Stimulated activated CD8-positive, alpha-beta memory T cell treated with anti-CD3 and anti-CD28 coated beads, Interleukin-12 subunit alpha, Interleukin-12 subunit beta, amount 100 ng/mL, for 1 hour (primary cell): Measurements from ENCODE around the gene RHOJ.

ENCODE experiments used
- DNase-seq: peaks from one replicate; pipeline ENCODE4 v3.0.0-alpha.2; 2020; ENCODE audit warnings: low read depth

Gene RHOJ

DNA sequence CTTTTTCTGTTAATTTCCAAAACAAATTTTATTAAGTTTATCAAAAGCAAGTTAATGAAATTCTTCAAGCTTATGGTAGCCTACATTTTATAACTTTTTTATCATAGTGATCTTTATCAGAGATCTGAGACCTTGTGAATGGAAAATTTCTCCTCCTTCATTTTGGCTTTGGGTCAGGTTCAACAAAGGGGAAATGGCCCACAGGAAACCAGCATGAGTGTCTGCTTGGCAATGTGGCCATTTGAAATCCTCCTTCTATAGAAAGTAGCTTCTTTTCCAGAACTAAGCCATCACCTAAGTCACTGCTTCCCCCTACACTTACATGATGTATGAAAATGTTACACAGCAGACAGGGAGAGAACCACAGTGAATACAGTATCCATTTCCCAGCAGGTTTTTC, 1.6 kb downstream of the RHOJ start:
- no peak for DNase-seq

DNA sequence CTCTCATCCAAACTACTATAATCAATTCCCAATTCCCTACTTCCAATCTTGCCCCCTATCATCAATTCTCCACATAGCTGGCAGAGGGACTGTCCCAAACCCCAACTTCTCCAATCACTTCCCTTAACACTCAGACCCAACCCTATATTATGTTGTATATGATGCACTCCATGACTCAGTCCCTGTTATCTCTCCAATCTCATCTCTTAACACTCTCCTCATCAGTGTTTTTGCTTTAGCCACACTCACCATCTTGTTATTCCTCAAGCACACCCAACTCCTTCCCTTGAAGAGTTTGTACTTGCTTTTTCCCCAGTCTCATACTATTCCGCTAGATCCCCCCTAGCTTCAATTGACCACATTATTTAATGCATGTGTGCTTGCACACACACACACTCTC, 4.9 kb downstream of the RHOJ start:
- DNase-seq = no peak

DNA sequence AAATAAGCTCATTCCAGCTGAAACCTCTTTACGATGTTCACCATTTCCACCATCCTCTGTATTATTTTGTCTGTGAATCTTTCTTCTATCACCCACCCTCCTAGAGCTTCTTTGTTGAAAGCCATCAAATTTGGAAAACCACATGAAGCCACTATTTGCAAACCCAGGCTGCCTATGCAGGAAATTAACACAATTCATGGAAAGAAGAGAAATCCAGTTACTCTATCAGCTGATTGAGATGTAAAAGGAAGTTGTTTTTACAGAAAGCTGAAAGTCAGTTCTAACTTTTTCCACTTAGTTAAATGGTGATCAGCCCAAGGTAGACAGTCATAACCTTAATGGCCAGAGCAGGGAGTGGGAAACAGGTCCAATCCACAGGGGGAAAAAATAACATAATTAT, 6.6 kb downstream of the RHOJ start:
- no peak for DNase-seq

DNA sequence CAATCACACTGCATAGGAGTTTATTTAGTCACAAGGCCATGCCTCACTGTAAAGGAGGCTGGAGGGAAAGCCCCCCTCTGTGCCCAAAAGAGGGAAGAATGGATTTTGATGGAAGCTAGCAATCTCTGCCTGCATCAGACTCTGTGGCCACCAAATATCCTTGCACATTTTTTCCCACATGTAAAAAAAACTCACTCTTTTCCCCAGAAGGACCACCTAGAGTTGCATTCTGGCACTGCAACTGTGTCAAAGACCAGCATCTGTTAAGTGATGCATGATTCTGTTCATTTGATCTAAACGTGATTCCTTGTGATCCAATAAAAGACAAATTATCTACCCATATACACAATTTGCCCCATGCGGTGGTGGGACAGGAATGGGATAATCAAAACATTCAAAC, 8.0 kb downstream of the RHOJ start:
- no peak for DNase-seq

DNA sequence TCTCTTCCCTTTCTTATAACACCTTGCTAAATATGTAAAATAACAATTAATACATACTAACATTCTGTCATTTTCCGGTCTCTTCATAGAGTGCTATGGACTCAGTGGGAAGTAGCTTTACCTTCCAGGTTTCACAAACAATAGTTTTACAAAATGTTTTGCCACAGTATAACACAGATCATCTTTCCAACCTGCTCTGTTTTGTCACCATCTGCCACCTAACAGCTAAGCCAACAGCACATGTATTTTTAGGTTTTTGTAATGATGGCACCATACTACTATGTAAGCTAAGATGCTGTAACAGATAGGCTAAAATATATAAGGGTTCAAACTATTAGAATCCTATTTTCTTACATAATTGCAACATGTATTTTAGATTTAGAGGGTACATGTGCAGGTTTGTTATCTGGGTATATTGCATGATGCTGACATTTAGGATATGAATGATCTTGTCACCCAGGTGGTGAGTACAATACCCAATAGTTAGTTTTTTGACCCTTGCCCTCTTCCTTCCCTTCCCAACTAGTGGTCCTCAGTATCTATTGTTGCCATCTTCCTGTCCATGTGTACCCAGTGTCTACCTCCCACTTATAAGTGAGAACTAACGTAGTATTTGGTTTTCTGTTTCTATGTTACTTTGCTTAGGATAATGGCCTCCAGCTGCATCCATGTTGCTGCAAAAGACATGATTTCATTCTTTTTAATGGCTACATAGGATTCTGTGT, 8.7 kb downstream of the RHOJ start:
- DNase-seq = no peak

DNA sequence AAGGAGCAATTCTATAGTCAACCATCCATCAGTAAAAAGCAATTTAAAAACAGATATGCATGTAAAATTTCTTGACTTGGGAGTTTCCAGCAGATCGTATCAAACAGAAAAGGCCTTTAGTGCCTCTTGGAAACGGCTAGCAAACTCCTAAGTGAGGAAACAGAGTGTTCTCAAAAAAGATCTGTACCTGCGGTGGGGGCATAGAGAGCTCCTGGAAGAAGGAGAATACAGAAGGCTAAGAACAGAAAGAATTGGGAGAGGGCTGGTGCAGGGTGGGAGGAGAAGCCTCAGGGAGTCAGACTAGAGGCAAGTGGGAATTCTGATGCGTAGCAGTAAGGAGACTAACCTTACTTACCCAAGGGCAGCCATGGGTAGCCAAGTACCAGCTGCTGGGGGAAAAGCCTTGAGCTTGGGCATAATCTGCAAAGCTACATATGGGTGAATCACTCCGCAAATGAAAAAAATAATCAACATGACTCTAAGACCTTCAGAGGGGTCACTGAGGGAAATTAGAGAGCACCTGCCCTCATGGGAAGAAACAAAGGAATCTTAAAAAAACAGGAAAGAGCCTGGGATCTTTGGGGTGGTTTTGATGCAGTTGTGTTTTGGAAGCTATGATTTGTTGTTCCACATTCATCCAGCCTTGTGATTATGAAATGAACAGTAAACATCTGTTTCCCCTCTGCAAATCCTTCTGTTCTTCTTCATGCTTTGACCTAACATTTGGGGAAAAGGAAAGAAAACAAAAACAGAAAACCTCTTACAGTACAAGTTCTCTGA, 10.4 kb downstream of the RHOJ start:
- no peak for DNase-seq

DNA sequence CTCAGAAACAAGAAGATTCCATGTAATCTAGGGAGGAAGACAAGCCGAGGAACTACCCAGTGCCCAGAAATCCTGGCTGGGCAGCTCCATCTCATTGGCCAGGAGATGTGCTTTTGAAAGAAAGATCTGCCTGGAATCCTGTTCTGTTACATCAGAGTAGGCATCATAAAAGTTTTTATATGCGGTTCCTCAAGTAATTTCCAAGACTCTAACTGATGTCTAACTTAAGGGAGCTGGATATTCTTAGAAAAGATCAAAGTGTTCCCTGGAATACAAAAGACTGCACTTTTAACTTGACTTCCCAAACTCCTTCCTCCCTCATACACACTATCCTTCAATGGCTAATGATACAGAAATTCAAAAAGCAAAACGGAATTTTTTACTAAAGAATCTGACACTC, 16.3 kb downstream of the RHOJ start:
- no peak for DNase-seq

DNA sequence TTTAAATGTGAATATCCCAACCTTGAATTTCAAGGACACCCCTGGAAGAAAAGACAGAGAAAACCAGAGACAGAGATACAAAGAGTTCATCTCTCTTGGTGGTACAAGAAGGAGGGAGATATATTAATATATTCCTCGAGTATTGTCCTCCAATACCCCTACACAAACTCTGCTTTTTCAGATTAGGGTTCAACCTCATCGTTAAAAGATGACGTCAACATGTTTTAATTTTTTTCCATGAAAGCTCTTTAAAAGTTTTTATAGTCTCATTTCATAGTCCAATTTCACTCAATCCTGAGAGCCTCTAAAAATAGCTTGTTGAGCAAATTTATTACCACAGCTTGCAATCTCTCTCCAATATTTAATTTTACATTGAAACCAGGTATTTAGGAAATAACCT, 19.4 kb downstream of the RHOJ start:
- no peak for DNase-seq

DNA sequence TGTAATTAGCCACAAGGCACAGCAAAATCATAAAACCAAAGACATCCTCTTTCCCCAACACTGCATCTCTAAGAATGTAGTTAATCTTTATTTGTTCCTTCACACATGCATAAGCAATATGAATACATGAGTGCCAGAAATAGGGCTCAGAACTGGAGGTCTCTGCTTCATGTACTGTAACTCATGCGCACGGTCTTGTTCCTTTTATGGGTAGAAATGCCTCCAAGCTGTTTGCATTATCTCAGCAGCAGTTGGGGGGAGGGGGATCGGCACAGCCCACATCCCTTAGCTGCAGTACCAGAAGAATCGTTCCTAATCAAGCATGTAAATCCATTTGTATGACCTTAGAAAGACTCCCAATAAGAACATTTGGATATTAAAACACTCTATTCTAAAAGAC, 20.0 kb downstream of the RHOJ start:
- no peak for DNase-seq

DNA sequence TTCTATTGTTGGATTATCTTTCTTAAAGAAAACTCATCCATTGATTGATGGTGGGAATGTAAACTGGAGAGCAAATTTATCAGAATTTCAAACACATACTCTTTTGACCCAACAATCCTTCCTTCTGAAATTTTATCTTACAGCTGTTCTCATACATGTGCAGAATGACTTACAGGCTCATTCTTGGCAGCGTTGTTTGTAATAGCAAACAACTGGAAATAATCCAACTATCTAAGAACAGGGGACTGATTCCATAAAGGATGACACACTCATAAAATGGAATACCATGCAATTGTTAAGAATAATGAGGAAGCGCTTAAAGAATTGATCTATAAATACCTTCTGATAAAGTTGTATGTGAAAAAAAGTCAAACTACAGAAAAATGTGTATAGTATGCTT, 24.0 kb downstream of the RHOJ start:
- DNase-seq = no peak

DNA sequence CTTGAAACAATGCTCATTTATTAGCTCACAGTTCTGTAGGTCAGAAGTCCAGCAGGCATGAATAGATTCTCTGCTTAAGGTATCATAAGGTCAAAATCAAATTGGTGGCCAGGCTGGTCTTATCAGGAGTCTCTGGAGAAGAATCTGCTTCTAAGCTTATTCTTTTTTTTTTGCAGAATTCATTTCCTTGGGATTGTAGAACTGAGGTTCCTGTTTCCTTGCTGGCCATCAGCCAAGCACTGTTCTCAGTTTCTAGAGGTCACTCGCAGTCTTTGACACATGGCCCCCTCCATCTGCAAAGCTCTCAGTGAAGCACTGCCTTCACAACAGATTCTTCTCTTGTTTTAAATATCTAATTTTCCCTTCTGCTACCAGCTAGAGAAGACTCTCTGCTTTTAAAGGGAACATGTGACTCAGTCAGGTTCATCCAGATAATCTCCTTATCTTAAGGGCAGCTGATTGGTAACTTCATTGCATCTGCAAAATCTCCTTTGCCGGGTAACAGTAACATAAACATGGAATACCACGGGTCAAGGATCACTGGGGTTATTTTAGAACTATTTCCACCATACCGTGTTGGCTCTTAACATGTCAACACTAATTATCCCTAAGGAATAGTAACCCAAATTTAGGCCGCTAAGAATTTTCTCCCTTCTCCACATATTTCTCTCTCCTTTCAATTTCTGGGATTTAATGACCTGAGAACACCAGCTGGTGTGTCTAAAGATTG, 25.3 kb downstream of the RHOJ start:
- no peak for DNase-seq

DNA sequence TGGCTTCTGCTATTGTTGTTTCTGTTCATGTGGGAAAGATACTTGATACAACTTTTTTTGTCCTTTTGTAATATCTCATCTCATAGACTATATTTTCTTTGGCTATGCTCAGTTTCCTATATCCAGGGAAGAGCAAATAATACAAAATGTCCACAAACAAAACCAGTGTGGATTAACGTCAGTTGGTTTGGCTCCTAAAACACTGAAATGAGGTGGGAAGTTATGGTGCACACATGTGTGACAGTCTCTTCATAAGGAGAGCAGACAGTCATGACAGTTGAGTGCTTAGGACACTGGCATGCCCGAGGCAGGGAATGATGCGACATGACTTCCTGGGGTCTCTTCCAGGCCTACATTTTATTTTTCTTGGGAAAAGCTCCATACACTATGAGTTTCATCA, 27.5 kb downstream of the RHOJ start:
- DNase-seq = no peak

DNA sequence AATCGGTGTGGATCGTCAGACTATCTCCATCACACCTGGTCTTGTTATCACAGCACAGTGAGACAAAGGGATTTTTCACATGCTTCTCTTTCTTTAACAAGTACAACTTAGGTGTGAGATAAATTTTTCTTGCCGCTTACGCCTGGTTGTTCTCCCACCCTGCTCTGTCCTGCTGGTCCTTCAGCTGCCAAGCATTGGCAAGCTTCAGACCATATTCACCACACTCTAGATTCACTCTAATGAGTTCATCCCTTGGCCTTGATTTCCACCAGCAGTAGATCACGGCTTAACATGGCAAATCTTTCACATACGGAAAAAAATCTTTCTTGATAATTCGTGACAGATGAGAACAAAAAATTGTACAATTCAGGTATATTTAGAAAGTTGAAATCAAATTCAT, 33.5 kb downstream of the RHOJ start:
- no peak for DNase-seq

DNA sequence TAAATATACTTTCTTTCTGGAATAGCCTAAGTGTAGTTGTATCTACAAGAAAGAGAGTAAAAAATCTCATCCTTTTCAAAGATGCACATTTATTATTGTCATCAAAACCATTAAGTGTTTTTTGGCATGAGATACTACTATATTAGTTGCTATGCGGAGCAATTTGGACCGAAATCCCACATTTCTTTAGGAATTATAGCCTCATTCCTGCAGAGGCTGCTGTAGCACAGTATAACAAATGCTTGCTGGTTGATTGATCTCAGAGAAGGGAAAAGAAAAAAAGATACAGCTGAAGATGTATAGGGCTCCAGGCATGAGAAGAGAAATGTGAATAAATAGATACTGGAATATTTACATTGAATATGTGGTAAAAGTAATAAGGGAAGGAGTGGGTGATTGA, 36.0 kb downstream of the RHOJ start:
- no peak for DNase-seq

DNA sequence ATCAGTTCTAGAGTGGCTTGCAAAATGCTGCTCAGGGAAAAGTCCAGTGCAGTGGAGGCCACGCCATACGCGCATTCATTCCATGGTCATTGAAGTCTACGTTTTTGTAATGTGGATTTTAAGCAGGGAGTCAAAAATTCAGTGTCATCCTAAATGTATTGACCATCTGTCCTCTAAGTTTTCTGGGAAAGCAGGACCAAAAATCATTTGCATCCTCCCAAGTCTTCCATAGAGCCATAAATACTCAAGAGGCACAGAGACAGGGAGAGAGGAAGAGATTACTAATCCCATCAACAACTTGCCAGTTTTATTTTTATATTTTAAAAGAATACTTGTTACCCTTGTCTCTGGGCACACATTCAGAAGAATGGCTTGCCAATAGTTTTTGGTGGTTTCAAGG, 36.9 kb downstream of the RHOJ start:
- no peak for DNase-seq

DNA sequence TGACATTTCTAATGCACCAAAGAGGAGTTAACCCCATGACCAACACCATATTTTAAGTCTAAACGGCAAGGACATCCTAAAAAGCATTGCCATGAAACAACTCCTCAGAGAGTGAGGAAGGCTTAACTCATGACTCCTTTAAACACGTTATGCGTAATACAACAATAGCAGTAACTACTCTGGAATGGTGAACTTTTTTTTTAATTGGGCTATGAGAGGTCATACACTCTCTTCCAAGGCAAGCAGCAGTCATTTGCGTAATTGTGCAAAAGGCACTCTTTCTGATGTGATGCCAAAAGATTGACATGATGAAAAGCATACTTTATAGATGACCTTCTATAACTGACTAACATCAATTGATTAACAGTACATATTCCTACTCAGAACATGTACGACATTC, 39.4 kb downstream of the RHOJ start:
- DNase-seq = no peak

DNA sequence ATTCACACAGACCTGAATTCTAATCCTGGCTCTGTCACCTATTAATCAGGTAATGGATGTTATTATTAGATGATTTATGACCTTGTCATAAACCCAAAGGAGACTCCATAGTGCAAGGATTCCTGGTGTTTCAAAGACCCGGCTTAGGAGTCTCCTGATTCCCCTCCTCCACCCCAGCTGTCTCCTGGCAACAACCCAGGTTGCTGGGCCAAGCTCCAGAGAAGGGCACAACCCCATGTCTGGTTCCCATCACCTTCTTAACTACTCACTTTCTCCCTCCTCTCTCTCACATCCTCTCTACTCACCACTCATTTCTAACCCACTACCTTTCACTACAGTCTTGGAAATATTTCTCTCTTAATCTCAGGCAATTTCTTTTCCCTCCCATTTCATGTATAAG, 41.6 kb downstream of the RHOJ start:
- no peak for DNase-seq

DNA sequence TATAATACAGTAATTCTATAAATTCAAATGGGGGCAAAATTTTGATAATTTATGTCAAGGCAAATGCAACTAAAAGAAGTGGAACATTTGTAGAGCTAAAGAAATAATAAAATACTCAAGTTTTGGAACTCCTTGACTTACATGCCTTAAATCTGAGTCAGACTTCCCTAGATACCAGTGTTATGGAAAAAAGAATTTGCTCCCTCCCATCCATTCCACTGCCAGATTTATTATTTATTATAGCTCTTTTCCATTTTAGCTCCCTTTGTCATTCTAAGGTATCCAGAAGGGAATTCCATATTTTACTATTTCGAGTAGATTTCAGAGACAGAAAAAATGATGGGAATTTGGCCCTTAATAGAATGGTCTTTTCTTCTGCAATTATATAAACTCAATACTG, 44.0 kb downstream of the RHOJ start:
- no peak for DNase-seq

DNA sequence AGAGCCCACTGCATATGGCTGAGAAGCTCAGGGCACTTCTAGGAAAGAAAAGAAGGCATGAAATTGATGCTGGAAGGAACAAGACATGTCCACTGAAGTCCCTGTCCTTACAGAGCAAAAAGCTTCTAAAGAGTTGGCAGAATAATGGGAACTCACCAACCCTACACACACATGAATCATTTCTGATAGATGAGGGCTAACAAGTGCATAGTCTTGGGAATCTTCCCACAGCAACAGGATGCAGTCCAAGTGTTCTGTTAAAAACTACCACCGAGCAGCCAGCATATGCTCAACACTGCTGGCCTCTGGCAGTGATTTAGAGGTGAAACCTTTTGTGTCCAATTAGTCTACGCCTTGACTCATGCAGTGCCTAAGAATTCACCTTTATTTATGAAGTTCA, 44.8 kb downstream of the RHOJ start:
- DNase-seq = no peak

DNA sequence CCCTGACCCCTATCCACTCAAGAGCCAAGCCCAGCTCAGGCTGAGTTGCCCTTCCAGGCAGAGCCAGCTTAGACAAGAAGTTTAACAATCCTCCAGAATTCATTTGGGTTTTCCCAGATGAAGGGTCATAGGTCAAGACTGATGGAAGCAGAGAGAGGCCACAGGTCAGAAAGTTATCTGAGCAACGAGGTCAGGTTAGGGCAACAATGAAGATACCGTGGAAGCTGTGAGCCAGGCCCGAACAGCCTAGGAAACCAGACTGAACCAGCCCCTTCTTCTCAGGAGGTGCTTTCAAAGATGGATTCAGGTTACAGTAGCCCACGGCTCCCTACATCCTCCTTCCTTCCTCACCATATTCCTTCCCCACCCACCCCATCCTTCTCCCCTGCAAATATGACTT, 53.1 kb downstream of the RHOJ start:
- DNase-seq = no peak

DNA sequence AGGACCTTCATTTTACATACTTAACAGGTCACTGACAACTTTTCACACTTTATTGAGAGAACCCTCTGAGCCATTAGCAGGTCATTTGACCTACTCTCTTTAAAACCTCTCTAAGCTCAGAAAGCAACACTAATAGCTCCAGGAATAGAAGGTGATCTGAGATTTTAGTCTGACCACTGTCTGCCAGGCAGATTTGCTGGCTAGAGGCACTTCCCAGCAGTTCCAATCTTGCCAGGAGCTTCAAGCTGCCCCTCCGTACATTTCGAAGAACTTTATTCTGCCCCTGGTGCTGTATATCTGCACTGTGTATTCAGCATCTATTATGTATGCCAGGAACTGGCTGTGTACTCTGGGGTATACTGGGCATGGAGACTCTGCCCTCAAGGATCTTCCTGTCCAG, 58.2 kb downstream of the RHOJ start:
- no peak for DNase-seq

DNA sequence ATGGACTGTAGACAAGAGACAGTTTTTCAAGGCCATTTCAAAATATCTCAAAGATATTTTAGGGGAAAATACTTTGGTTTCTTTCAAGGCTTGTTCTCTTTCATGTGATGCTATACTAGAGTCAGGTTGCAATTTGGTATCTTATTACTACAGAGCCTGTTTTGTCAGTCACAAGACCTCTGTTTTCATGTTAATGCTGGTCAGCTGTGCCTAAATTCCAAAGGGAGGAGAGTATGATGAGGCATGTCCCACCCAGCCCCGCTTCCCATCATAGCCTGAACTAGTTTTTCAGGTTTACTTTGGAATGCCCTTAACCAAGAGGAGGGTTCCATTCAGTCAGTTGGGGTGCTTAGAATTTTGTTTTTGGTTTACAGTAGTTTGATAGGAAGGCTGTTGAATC, 61.9 kb downstream of the RHOJ start:
- no peak for DNase-seq

DNA sequence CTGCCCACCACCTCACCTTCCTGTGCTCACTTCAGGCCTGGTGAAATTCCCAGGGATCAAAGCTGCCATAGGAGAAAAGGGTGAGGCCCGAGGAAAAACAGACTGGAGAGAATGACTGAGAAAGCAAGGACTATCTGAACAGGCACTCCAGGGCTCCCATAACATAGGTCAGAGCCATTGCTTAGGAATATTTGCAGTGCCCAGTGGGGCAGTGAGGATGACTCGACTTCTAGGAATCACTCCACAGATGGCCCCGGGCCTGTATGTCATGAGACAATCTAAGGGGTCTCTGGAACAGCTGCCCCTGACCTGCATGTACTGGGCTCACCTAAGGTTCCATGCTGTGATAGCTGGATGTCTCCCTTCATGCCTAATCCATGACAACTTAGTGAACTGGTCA, 62.9 kb downstream of the RHOJ start:
- no peak for DNase-seq
